Hippocampal formation (tissue), 2 donors: Measurements from ENCODE around the gene PIR.
A peak's percentile ranks its signal among the peaks of the same experiment; 100 is the strongest.

Experiments used
- DNase-seq, 2 donors: peaks; one replicate each; lab custom pipeline; 2025; lab: John Stamatoyannopoulos, UW

Gene PIR

GRCh38 chrX:15344106-15344505 lies 149.0 kb downstream of the PIR start:
- DNase-seq: no peak

GRCh38 chrX:15343075-15343476 lies 150.1 kb downstream of the PIR start:
- no peak for DNase-seq

- DNase-seq: no peak
Measured at GRCh38 chrX:15340867-15341266, 152.3 kb downstream of the PIR start.

GRCh38 chrX:15336023-15336413 lies 157.1 kb downstream of the PIR start:
- DNase-seq: no peak

GRCh38 chrX:15335135-15336022 lies 157.8 kb downstream of the PIR start, which contains the start of gene PIGA:
Gene PIGA (minus strand): TSS chrX:15335523. CDS start chrX:15331930, 3,593 bp downstream.
- DNase-seq: peak; percentile 86 to 87
